NCI-H1092 treated with DMSO at 0.1 percent for 48 hours (cell line): ENCODE measurements around the gene BICRA.
"Not testable (repeated sequence)": the region's sequence is repeated elsewhere in the genome, so short reads cannot be mapped to it uniquely, and the experiment has no call there.

Source experiments
- DNase-seq: peaks from one replicate; lab custom pipeline; 2025; lab: John Stamatoyannopoulos, UW

BICRA gene

DNA sequence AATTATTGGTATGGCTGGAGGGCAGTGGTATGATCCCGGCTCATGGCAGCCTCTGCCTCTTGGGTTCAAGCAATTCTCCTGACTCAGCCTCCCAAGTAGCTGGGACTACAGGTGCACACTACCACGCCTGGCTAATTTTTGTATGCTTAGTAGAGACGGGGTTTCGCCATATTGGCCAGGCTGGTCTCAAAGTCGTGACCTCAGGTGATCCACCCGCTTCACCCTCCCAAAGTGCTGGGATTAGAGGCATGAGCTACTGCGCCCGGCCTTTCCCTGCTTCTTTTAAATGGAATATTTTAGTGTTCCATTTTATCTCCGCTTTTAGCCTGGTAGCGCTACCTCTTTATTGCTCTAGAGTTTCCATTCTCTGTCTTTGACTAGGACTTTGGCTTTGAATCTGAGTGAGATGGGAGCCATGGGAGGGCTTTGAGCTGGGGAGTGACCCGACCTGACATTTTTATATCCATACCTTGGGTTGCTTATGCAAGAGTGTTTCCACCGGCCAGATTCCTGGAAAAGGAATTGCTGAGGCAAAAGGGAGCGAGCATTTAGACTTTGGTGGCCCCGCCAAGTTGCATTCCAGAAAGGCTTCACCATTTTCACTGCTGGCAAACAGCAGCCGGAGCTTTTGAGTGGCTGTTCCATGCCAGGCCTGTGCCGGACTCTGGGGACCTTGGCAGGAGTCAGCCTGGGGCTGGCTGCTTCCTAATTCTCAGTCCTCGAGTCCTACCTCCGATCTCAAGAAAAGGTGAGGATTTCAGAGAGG lies 22.9 kb downstream of the BICRA start:
- no peak for DNase-seq

DNA sequence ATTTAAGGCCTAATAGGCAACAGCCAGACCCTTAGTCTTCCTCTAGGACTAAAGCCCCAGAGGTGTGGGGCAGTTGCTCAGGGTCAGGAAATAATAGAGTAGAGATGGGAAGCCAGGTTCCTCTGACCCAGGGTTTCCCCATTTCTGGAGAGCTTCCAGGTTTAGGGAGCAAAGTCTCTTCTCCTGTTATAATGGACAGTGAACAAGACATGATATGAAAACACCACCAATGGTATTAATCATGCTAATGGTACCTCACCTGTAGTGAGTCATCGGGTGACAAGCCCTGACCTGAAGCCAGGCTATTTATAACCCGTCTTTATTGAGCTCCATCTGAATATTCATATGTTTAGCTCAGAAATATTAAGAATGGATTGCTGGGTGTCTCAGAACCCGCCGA lies 24.6 kb downstream of the BICRA start:
- DNase-seq = no peak

GRCh38 chr19:47633996-47634395 lies 25.1 kb downstream of the BICRA start:
- DNase-seq = peak; percentile 4

DNA sequence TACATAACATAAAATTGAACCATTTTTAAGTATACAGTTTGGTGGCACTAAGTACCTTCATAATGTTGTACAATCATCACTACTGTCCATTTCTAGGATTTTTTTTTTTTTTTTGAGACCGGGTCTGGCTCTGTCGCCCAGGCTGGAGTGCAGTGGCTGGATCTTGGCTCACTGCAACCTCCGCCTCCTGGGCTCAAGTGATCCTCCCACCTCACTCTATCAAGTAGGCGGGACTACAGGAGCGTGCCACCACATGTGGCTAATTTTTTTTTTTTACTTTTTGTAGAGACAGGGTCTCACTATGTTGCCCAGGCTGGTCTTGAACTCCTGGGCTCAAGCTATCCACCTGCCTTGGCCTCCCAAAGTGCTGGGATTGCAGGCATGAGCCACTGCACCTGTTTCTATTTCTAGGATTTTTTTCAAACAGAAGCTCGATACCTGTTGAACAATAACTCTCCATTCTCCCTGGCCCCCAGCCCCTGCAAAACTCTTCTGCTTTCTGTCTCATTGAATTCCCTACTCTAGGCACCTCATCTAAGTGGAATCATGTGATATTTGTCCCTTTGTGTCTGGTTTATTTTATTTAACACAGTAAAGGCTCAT lies 26.3 kb downstream of the BICRA start:
- DNase-seq = not testable (repeated sequence)

DNA sequence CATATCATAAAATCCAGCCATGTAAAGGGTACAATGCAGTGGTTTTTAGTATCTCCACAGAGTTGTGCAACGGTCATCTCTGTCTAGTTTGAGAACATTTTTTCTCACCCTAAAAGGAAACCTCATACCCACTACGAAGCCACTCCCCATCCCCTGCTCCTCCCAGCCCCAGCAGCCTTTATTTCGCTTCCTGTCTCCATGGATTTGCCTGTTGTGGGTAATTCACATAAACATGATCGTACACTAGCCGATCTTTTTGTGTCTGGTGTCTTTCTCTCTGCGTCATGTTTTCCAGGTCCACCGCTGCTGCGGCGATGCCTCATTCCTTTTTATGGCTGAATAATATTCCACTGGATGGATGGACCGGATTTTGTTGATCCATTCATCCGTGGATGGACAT lies 28.6 kb downstream of the BICRA start:
- DNase-seq = no peak

GRCh38 chr19:47641891-47642485 lies 33.1 kb downstream of the BICRA start:
- no peak for DNase-seq

GRCh38 chr19:47643281-47643680 lies 34.3 kb downstream of the BICRA start:
- DNase-seq = no peak

DNA sequence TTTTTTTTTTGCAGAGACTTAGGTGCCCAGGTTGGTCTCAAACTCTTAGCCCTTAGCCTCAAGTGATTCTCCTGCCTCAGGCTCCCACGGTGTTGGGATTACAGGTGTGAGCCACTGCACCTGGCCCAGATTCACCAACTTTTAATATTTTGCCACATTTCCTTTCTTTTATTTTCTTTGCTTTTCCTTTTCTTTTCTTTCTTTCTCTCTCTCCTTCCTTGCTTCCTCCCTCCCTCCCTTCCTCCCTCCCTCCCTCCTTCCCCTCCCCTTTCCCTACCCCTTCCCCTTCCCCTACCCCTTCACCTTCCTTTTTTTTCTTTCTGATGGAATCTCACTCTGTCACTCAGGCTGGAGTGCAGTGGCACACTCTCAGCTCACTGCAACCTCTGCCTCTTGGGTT lies 35.3 kb downstream of the BICRA start:
- DNase-seq = no peak

GRCh38 chr19:47644743-47645482 lies 36.0 kb downstream of the BICRA start:
- peak; percentile 16 for DNase-seq

GRCh38 chr19:47646924-47647323 lies 38.0 kb downstream of the BICRA start:
- no peak for DNase-seq

GRCh38 chr19:47649588-47649987 lies 40.7 kb downstream of the BICRA start:
- no peak for DNase-seq

DNA sequence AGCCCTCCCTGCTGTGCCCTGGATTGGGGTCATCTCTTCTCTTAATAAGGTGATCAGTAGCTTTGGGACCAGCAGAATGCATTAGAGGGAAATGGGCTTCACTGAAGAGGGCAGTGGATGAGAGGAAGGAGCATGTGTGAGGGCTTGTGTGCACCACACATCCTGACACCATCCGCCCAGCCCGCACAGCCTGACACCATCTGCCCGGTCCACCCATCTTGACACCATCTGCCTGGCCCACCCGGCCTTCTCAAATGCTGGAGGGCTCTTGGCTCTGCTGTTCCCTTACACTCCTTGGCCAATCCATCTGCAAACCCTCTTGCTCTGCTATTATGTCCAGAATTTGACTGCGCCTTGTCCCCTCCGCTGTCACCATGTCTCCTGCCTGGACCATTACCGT lies 41.8 kb downstream of the BICRA start:
- no peak for DNase-seq

- DNase-seq = no peak
These were observed 42.2 kb downstream of the BICRA start for GRCh38 chr19:47651132-47651531.

DNA sequence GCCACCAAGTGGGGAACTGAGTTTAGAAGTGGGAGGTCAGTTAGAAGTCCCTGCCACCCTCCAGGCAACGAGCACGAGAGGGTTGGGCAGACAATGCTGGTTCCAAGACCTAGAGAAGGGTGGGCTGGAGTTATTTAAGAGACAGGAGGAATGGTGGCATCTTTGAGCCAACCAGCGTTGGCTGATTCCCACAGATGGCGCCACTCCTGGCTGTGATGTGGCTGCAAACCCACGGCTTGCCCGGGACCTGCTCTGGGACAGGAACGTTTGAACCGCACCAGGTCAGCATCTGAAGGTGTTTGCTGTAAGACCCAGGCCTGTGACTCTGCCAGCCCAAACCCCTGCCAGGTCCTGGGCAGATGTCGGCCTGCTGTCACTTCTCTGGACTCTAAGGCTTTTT lies 42.8 kb downstream of the BICRA start:
- DNase-seq = no peak

- DNase-seq = no peak
These were observed 43.4 kb downstream of the BICRA start for GRCh38 chr19:47652285-47652684.

GRCh38 chr19:47653856-47654255 lies 44.9 kb downstream of the BICRA start:
- DNase-seq = no peak

GRCh38 chr19:47657719-47658118 lies 48.8 kb downstream of the BICRA start:
- no peak for DNase-seq

DNA sequence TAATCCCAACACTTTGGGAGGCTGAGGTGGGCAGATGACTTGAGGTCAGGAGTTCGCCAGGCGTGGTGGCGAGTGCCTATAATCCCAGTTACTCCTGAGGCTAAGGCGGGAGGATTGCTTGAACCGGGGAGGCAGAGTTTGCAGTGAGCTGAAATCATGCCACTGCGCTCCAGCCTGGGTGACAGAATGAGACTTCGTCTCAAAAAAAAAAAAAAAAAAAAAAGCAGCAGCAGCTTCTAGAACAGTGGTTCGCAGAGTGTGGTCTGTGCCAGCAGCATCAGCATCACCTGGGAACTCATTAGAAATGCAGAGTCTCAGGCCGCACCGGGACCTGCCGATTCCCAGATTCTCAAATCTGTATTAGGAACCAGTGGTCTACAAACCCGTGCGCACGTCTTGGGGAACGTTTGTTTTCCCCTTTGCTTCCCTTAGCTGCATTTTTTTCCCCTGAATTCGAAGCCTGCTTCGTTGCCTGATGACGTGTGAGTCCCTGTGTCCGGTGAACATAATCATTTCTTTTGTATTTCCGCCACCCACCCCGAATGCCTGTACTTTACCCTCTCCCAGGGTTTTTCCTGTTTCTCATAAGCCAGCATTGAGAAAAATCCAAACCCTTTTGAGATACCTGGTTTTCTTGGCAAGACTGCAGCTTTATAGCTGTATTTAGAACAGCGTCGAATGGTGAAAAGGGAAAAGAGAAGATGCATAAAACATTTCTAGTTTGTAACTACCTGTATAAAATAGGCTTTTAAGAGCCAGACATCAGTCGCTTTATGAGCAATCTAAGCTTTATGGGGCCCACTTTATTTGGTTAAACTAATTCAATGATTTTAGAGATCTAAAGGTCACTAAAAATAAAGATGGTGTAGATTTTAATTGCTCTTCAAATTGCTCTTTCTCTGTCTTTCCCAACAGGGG lies 49.8 kb downstream of the BICRA start:
- no peak for DNase-seq

- DNase-seq = no peak
These were observed 51.5 kb downstream of the BICRA start for GRCh38 chr19:47660435-47660832.

DNA sequence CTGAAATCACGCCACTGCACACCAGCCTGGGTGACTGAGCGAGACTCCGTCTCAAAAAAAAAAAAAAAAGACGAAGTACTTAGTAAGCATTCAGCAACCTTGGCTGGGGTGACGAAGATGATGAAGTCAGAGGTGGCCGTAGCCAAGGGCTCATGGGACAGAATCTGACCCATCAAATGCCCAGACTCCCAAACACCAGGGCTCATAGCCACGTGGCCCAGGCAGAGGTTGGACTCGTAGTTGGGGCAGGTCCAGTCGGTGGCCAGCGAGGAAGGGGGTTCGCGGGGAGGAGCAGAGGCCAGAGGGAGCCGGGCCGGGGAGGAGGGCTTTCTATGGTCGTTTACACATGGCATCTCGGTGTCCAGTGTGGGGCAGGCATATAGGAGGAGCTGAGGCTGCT lies 52.2 kb downstream of the BICRA start:
- no peak for DNase-seq

- DNase-seq = no peak
These were observed 52.7 kb downstream of the BICRA start for GRCh38 chr19:47661611-47662010.

DNA sequence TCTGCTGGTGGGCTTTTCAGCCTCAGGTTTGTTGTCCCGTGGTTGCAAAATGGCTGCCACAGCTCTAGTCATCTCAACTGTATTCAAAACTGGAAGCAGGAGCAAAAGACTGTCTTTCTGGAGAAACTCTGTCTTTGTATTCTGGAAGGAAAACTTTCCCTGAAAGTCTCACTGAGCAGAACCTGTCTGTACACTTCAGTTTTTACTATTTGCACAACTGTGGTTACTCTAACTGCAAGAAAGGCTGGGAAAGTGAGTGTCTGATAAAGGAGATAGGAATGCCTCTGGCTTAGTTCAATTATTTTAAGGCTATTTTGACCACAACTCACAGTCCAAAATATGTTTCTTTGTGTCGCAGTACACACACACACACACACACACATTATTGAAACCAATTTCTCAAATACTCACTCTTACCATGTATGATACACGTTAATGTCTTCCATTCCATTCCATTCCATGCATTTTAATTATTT lies 54.5 kb downstream of the BICRA start:
- no peak for DNase-seq
